Thoracic aorta (tissue), 2 donors: ENCODE results near the gene CCDC97. TPM values are rescaled to one million over a fixed set of nuclear protein-coding genes. Genes with fewer than 3 reads are reported as not detected.
A peak's percentile ranks its signal among the peaks of the same experiment; 100 is the strongest.
"Not testable (repeated sequence)": the region's sequence is repeated elsewhere in the genome, so short reads cannot be mapped to it uniquely, and the experiment has no call there.

Experiments used
- ATAC-seq: fragments of 150-250 bp; one replicate; pipeline ENCODE4 v1.8.0; 2017; ENCODE audit warnings: low read depth; ENCODE audit not compliant: insufficient number of reproducible peaks, low FRiP score
- DNase-seq: peaks from one replicate; pipeline ENCODE4 v3.0.0-alpha.2; 2020; ENCODE audit warnings: low spot score
- H3K27ac ChIP-seq, 2 donors: fragments of 200-600 bp; sonication (generic); 1 replicate in 1 of 2; 2 replicates in 1 of 2; pipeline ENCODE4 v1.5.1; 2016; ENCODE audit warnings: mild to moderate bottlenecking in 2 of 2, moderate library complexity in 2 of 2
- H3K27me3 ChIP-seq: fragments of 200-600 bp; sonication (generic); replicated peaks from 2 replicates; pipeline ENCODE4 v1.6.0; 2016; ENCODE audit warnings: mild to moderate bottlenecking; ENCODE audit not compliant: insufficient read depth
- H3K36me3 ChIP-seq: fragments of 200-600 bp; sonication (generic); one replicate; pipeline ENCODE4 v1.5.1; 2016
- H3K4me1 ChIP-seq, 2 donors: fragments of 200-600 bp; sonication (generic); 1 replicate in 1 of 2; 2 replicates in 1 of 2; pipeline versions ENCODE4 v1.5.1 to v1.6.0; 2016; ENCODE audit warnings: low read depth in 2 of 2, mild to moderate bottlenecking in 1 of 2; ENCODE audit not compliant: control insufficient read depth in 1 of 2
- H3K4me3 ChIP-seq: fragments of 200-600 bp; sonication (generic); 2 replicates; pipeline ENCODE4 v1.5.1; 2016; ENCODE audit warnings: mild to moderate bottlenecking
- H3K9me3 ChIP-seq: fragments of 200-600 bp; sonication (generic); 2 replicates; pipeline ENCODE4 v1.5.1; 2016
- CTCF ChIP-seq: fragments of 200-600 bp; sonication (generic); IDR thresholded peaks from one replicate; pipeline ENCODE4 v1.5.1; 2019; ENCODE audit warnings: antibody characterized with exemption
- total RNA-seq, 2 donors: library from RNA; depleted of rRNA; stranded (reverse); fragments of >200 nt; gene quantifications; one replicate each; pipeline versions ENCODE4 v1.1.0 to v1.2.3, GENCODE V29; 2016

The CCDC97 gene
- total RNA-seq, 2 donors from 2014 or later: 15.2 to 22.4 TPM

GRCh38 chr19:41369769-41370168 lies 59.8 kb downstream of the CCDC97 start:
- no peak for TF ChIP-seq CTCF
- H3K27ac ChIP-seq: no peak overlapping the region
- no peaks in the 10 kb centered on the region for H3K36me3 ChIP-seq
- H3K4me1 ChIP-seq: peaks cover 19 to 24% of the 10 kb centered on the region in 2 donors
- H3K4me3 ChIP-seq: no peak overlapping the region
- H3K9me3 ChIP-seq: no peaks in the 10 kb centered on the region
- no peak for DNase-seq
- no peak for ATAC-seq
- H3K27me3 ChIP-seq: no peaks in the 10 kb centered on the region

GRCh38 chr19:41371119-41371518 lies 61.1 kb downstream of the CCDC97 start:
- DNase-seq, H3K4me3 ChIP-seq, H3K9me3 ChIP-seq, H3K27ac ChIP-seq, H3K27me3 ChIP-seq, ATAC-seq, H3K36me3 ChIP-seq: not testable (repeated sequence)
- peaks cover 27 to 31% of the 10 kb centered on the region in 2 donors for H3K4me1 ChIP-seq

- DNase-seq: no peak
- TF ChIP-seq CTCF: no peak
- H3K4me1 ChIP-seq: peaks cover 27 to 34% of the 10 kb centered on the region in 2 donors
These were observed 61.6 kb downstream of the CCDC97 start for GRCh38 chr19:41371541-41371940.

DNA sequence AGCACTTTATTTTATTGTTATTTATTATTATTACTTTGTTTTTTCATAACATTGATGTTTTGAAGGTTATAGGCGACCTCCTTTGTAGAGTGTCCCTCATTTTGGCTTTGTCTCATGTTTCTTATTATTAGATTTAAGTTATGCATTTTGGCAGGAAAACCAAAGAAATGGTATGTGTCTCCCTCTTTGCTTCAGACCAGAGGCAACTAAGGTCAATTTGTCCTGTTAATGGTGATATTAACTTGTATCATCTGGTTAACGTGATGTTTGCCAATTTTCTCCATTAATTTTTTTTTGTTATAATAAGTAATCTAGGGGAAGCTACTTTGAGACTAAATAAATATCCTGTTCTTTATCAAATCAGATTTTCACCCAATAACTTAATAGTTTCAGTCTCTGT lies 62.5 kb downstream of the CCDC97 start:
- no peaks in the 10 kb centered on the region for H3K36me3 ChIP-seq
- H3K4me1 ChIP-seq: peaks cover 26 to 33% of the 10 kb centered on the region in 2 donors
- DNase-seq (no peak), ATAC-seq (no peak)
- H3K4me3 ChIP-seq: no peak overlapping the region
- no peaks in the 10 kb centered on the region for H3K27me3 ChIP-seq
- H3K27ac ChIP-seq: no peak overlapping the region
- no peak for TF ChIP-seq CTCF
- H3K9me3 ChIP-seq: no peaks in the 10 kb centered on the region

More at GRCh38 chr19:41371541-41371940, 61.6 kb downstream of the CCDC97 start:
- H3K4me3 ChIP-seq: no peak overlapping the region
- ATAC-seq: no peak
- H3K27ac ChIP-seq: no peak overlapping the region
- H3K36me3 ChIP-seq: no peaks in the 10 kb centered on the region
- H3K27me3 ChIP-seq: no peaks in the 10 kb centered on the region
- H3K9me3 ChIP-seq: no peaks in the 10 kb centered on the region

- Histone ChIP-seq H3K9me3 (no peaks in the 10 kb centered on the region), H3K4me1 (peaks cover 19 to 22% of the 10 kb centered on the region in 2 donors), H3K36me3 (no peaks in the 10 kb centered on the region), H3K27me3 (no peaks in the 10 kb centered on the region), H3K27ac (peak overlapping the region in 1 of 2 donors; percentile 30), H3K4me3 (peak overlapping the region; percentile 25)
- TF ChIP-seq CTCF: no peak
- ATAC-seq (no peak), DNase-seq (peak; percentile 55)
These were observed 64.0 kb downstream of the CCDC97 start for GRCh38 chr19:41373993-41374392.

Other genes with a start within 250 kb of the CCDC97 start
- gene CYP2A13, start 221.7 kb upstream of the CCDC97 start, total RNA-seq: not detected
- gene CYP2F1, start 195.7 kb upstream of the CCDC97 start, total RNA-seq: not detected
- 10 to 100 TPM in 1 of 2 donors, 1 to 10 TPM in 1; 2.3 to 12.4 TPM for gene CYP2S1, start 117.0 kb upstream of the CCDC97 start, total RNA-seq
- gene AXL, start 90.9 kb upstream of the CCDC97 start, total RNA-seq: 100 to 1,000 TPM; 138 to 157 TPM
- 100 to 1,000 TPM; 142 to 147 TPM for gene HNRNPUL1, start 45.8 kb upstream of the CCDC97 start, total RNA-seq
- 10 to 100 TPM; 55.1 to 69.6 TPM for gene TGFB1, start 43.8 kb downstream of the CCDC97 start, total RNA-seq
- 1 to 10 TPM; 1.2 to 4.0 TPM for gene B9D2, start 54.0 kb downstream of the CCDC97 start, total RNA-seq
- 10 to 100 TPM; 20.0 to 44.0 TPM for gene TMEM91, start 66.4 kb downstream of the CCDC97 start, total RNA-seq
- 10 to 100 TPM in 1 of 2 donors, 1 to 10 TPM in 1; 7.1 to 16.9 TPM for gene EXOSC5, start 87.2 kb downstream of the CCDC97 start, total RNA-seq
- gene BCKDHA, start 87.6 kb downstream of the CCDC97 start, total RNA-seq: 10 to 100 TPM; 18.5 to 35.9 TPM
- 1 to 10 TPM; 4.0 to 4.2 TPM for gene B3GNT8, start 117.2 kb downstream of the CCDC97 start, total RNA-seq
- gene DMAC2, start 129.7 kb downstream of the CCDC97 start, total RNA-seq: 10 to 100 TPM; 21.7 to 27.9 TPM
- not detected for gene ERICH4, start 133.0 kb downstream of the CCDC97 start, total RNA-seq